A673 (cell line): ENCODE measurements around the gene SYNGR1. TPM values are rescaled to one million over a fixed set of nuclear protein-coding genes. Genes with fewer than 3 reads are reported as not detected.

ENCODE experiments used
- Bru-seq: library from RNA; stranded (reverse); fragments of 400-500 nt; gene quantifications from one replicate; lab custom pipeline; 2021; lab: Mats Ljungman, UMichigan
- BruChase-seq, 2 experiments: library from RNA; stranded (reverse); fragments of 400-500 nt; gene quantifications; one replicate each; lab custom pipeline; 2021; lab: Mats Ljungman, UMichigan
- BruUV-seq: library from RNA; stranded (reverse); fragments of 400-500 nt; replicated peaks from 2 replicates; lab custom pipeline; 2021; lab: Mats Ljungman, UMichigan
- CTCF ChIA-PET: fragments of 300-600 bp; sonication (Branson Sonifier 250); formaldehyde crosslinking; loops from one replicate; lab custom pipeline; 2022; ENCODE audit warnings: antibody characterized with exemption; lab: Charles Lee
- POLR2A ChIA-PET: fragments of 300-600 bp; sonication (Branson Sonifier 250); formaldehyde crosslinking; loops from one replicate; lab custom pipeline; 2022; ENCODE audit warnings: antibody characterized with exemption; ENCODE audit not compliant: low non-redundant PET; lab: Charles Lee
- DNase-seq: peaks from one replicate; pipeline ENCODE4 v3.0.0-alpha.2; 2015; ENCODE audit warnings: low spot score
- H3K27ac ChIP-seq: fragments of 200-600 bp; sonication (generic); 2 replicates; pipeline ENCODE4 v1.5.1; 2016; ENCODE audit warnings: mixed run types, low read depth, mild to moderate bottlenecking, mixed read lengths, antibody characterized with exemption, low read length; ENCODE audit not compliant: poor library complexity, severe bottlenecking
- H3K27me3 ChIP-seq: fragments of 200-600 bp; sonication (generic); replicated peaks from 2 replicates; pipeline ENCODE4 v1.6.1; 2017; ENCODE audit warnings: mixed run types, low read depth, mild to moderate bottlenecking, mixed read lengths, antibody characterized with exemption, low read length; ENCODE audit not compliant: insufficient read depth, poor library complexity
- H3K36me3 ChIP-seq: fragments of 200-600 bp; sonication (generic); 2 replicates; pipeline ENCODE4 v1.6.1; 2016; ENCODE audit warnings: mixed run types, mild to moderate bottlenecking, mixed read lengths, antibody characterized with exemption, low read length; ENCODE audit not compliant: insufficient read depth, poor library complexity, severe bottlenecking
- H3K4me1 ChIP-seq: fragments of 200-600 bp; sonication (generic); 2 replicates; pipeline ENCODE4 v1.6.1; 2017; ENCODE audit warnings: mixed run types, mild to moderate bottlenecking, mixed read lengths, antibody characterized with exemption, low read length; ENCODE audit not compliant: insufficient read depth, poor library complexity, severe bottlenecking
- H3K4me3 ChIP-seq: fragments of 200-600 bp; sonication (generic); 2 replicates; pipeline ENCODE4 v1.5.1; 2016; ENCODE audit warnings: low read depth, mixed run types, mild to moderate bottlenecking, mixed read lengths, low read length; ENCODE audit not compliant: poor library complexity, severe bottlenecking
- H3K9me3 ChIP-seq: fragments of 200-600 bp; sonication (generic); 2 replicates; pipeline ENCODE4 v1.6.1; 2016; ENCODE audit warnings: mixed run types, low read depth, mild to moderate bottlenecking, mixed read lengths, antibody characterized with exemption, low read length; ENCODE audit not compliant: poor library complexity, severe bottlenecking
- EZH2 ChIP-seq: fragments of 200-600 bp; sonication (generic); IDR thresholded peaks from 2 replicates; pipeline ENCODE4 v1.6.1; 2017; ENCODE audit warnings: borderline replicate concordance, low read depth, mild to moderate bottlenecking, mixed read lengths, antibody characterized with exemption, low read length; ENCODE audit not compliant: poor library complexity, severe bottlenecking
- intact Hi-C: fragments of 100-400 bp; cut with micrococcal nuclease; formaldehyde crosslinking; loops from one replicate; pipeline ENCODE4 v1.10.0; 2022; ENCODE audit not compliant: unreplicated experiment
- long read RNA-seq: library from polyadenylated mRNA; stranded (forward); transcript quantifications from one replicate; pipeline ENCODE4 v2.0.0, GENCODE V29; 2022
- total RNA-seq: library from RNA; stranded (reverse); gene quantifications from 2 replicates; pipeline ENCODE4 v1.2.3, GENCODE V29; 2021
- TF ChIP-seq, protein P1 (sequence below): fragments of 300-800, 200-600 bp; sonication (generic); conservative IDR thresholded peaks from 2 replicates; pipeline ENCODE4 v1.5.1; 2017; ENCODE audit warnings: low read depth, mild to moderate bottlenecking, antibody characterized with exemption, low read length, moderate library complexity, mixed read lengths

The SYNGR1 gene, protein sequence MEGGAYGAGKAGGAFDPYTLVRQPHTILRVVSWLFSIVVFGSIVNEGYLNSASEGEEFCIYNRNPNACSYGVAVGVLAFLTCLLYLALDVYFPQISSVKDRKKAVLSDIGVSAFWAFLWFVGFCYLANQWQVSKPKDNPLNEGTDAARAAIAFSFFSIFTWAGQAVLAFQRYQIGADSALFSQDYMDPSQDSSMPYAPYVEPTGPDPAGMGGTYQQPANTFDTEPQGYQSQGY
- total RNA-seq = 31.7 and 36.7 TPM in 2 replicates
- Bru-seq, nascent RNA = percentile 49 among the genes with signal in this experiment
- BruChase-seq, experiment 1, labeled RNA remaining after a 2-hour chase = percentile 59 among the genes with signal in this experiment
- BruChase-seq, experiment 2, labeled RNA remaining after a 6-hour chase = percentile 63 among the genes with signal in this experiment
- long read RNA-seq, full-length matches to known transcripts = 60 of 98 reads
- long read RNA-seq, partial matches to known transcripts = 11 of 98 reads
- long read RNA-seq, other reads (novel, unspliced or antisense) = 27 of 98 reads

DNA sequence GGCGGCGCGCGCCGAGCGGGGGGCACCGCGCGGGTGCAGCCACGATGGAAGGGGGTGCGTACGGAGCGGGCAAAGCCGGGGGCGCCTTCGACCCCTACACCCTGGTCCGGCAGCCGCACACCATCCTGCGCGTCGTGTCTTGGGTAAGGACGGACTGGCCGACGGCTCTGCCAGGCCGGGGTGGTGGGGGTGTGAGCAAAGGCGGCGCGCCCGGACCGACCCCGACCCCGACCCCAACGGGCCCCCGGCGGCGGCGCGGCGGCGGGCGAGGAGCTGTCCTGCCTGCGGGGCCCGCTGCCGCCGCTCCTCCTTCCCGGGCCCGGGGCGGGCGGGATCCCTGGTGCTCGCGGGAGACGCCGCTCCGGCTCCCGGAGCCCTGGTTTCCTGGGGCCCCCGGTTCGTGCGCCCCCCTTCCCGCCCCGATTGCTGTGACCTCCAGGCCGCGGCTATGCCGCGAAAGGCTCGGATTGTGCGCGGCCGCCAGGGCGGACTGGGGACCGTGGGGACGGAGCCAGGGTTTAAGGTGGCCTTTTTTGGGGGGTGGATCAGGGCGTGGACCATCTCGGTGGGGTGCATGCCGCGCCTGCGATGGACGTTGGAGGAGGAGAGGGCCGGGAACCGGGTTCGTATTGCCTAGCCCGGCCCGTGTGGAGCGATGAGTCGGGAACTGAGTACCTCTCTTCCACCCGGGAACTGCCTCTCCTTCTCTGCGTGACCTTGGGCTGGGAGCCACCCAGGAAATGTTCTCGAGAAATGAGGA is at the start of gene SYNGR1:
TSS of gene SYNGR1 (plus strand) at position 25 of the 760 bp plus-strand sequence. CDS start at position 45, 20 bp downstream.
- no peaks in the 10 kb centered on the region for H3K36me3 ChIP-seq
- DNase-seq = peak; percentile 23
- ChIA-PET POLR2A (interaction anchor here (0.5 to 0.6 kb wide), 2 partner anchors 31 to 302 kb away, joined by 3 to 10 read pairs; partner anchors contain the start of gene RPL3), CTCF (interaction anchor here (0.6 to 1.5 kb wide), 3 partner anchors 23 to 179 kb away, joined by 3 to 4 read pairs (median 3); no protein-coding TSS in a partner anchor)
- H3K9me3 ChIP-seq = no peaks in the 10 kb centered on the region
- H3K4me3 ChIP-seq = peak within 1 kb of the TSS; percentile 68
- H3K27me3 ChIP-seq = no peaks in the 10 kb centered on the region
- peak within 1 kb of the TSS; percentile 76 for H3K27ac ChIP-seq
- intact Hi-C loops = no loop called here
- no TSS peak for BruUV-seq
- peaks cover 21% of the 10 kb centered on the region for H3K4me1 ChIP-seq
- TF ChIP-seq EZH2 = no peak
- TF ChIP-seq, protein P1, sequence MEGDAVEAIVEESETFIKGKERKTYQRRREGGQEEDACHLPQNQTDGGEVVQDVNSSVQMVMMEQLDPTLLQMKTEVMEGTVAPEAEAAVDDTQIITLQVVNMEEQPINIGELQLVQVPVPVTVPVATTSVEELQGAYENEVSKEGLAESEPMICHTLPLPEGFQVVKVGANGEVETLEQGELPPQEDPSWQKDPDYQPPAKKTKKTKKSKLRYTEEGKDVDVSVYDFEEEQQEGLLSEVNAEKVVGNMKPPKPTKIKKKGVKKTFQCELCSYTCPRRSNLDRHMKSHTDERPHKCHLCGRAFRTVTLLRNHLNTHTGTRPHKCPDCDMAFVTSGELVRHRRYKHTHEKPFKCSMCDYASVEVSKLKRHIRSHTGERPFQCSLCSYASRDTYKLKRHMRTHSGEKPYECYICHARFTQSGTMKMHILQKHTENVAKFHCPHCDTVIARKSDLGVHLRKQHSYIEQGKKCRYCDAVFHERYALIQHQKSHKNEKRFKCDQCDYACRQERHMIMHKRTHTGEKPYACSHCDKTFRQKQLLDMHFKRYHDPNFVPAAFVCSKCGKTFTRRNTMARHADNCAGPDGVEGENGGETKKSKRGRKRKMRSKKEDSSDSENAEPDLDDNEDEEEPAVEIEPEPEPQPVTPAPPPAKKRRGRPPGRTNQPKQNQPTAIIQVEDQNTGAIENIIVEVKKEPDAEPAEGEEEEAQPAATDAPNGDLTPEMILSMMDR = no peak

DNA sequence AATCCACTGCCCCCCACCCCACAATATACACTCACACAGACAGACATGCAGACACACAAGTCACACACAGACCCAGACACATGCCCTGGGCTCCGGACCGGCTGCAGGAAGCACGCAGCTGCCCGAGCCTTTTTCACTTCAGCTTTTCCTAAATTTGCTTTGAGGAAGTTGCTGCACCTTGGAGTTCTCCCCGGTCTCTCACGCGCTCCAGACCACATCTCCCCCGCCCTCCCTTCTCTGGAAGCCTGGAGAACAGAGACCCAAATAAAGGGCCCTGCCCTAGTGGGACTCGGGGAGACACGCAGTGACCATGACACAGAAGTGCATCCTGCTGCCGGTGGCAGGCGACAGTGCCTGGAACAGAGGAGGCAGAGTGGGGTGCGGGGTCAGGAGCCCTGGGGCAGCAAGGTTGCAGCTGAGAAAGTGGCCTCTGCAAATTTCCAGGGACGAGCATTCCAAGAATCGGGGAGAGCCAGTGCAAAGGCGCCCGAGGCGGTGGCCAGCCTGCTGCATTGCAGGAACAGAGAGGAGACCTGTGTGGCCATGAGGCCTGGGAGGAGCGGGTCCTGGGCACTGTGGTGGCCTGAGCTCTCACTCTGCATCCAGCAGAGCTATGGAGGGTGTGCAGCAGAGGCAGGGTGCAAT is 49.5 kb upstream of the SYNGR1 start:
- Histone ChIP-seq H3K9me3 (no peaks in the 10 kb centered on the region), H3K36me3 (no peaks in the 10 kb centered on the region), H3K27me3 (no peaks in the 10 kb centered on the region), H3K4me3 (no peak overlapping the region), H3K27ac (no peak overlapping the region), H3K4me1 (no peaks in the 10 kb centered on the region)
- intact Hi-C loops = loop anchor here (10.0 kb wide), 1 partner anchor 426 kb away; the partner anchor contains the start of gene CBX6
- BruUV-seq = no TSS peak
- TF ChIP-seq, protein P1 = no peak
- TF ChIP-seq EZH2 = no peak
- ChIA-PET CTCF (no interaction called here), POLR2A (interaction anchor here (0.5 kb wide), 1 partner anchor 16 kb away, joined by 3 read pairs; no protein-coding TSS in a partner anchor)
- no peak for DNase-seq

DNA sequence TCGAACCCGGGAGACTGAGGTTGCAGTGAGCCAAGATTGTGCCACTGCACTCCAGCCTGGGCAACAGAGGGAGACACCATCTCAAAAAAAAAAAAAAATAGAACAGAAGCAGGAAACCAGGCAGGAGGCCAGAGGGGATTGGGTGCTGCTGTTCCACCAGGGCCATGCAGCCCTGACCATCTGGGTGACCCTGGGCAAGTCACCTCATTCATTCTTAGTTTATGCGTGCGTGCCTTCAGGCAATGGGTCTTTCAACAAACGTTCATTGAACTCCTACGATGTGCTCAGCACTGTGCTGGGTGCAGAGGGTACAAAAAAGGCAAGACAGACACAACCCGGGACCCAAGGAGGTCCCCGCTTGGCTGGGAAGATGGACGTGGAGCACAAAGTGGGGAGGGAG is 48.7 kb upstream of the SYNGR1 start:
- H3K27me3 ChIP-seq = no peaks in the 10 kb centered on the region
- BruUV-seq = no TSS peak
- no peak overlapping the region for H3K4me3 ChIP-seq
- no peak for TF ChIP-seq EZH2
- TF ChIP-seq, protein P1 = no peak
- H3K27ac ChIP-seq = no peak overlapping the region
- H3K36me3 ChIP-seq = no peaks in the 10 kb centered on the region
- POLR2A ChIA-PET = no interaction called here
- no peaks in the 10 kb centered on the region for H3K9me3 ChIP-seq
- no peak for DNase-seq
- no peaks in the 10 kb centered on the region for H3K4me1 ChIP-seq
- CTCF ChIA-PET = no interaction called here
- intact Hi-C loops = loop anchor here (10.0 kb wide), 1 partner anchor 426 kb away; the partner anchor contains the start of gene CBX6
